ENCODE measurements around the gene ZNF415. TPM values are rescaled to one million over a fixed set of nuclear protein-coding genes. Genes with fewer than 3 reads are reported as not detected.

The ZNF415 gene
- total RNA-seq, 2 donors from 2014 or later, result 0.50 to 3.3 TPM

Other genes with a start within 250 kb of the ZNF415 start
- gene ZNF320, start 235.3 kb downstream of the ZNF415 start, total RNA-seq, result 1 to 10 TPM; 3.3 to 9.4 TPM
- 1 to 10 TPM; 3.3 to 8.0 TPM for gene ZNF888, start 209.5 kb downstream of the ZNF415 start, total RNA-seq
- gene ZNF816, start 170.0 kb downstream of the ZNF415 start, total RNA-seq, result 1 to 10 TPM; 5.7 to 7.1 TPM
- under 1 TPM in 1 of 2 donors, not detected in 1; 0.64 TPM for gene ERVV-1, start 119.0 kb downstream of the ZNF415 start, total RNA-seq
- not detected for gene ERVV-2, start 88.2 kb downstream of the ZNF415 start, total RNA-seq
- 100 to 1,000 TPM in 1 of 2 donors, 10 to 100 TPM in 1; 24.0 to 102 TPM for gene ZNF160, start 29.5 kb downstream of the ZNF415 start, total RNA-seq
- gene ZNF347, start 26.1 kb upstream of the ZNF415 start, total RNA-seq, result 1 to 10 TPM; 3.2 to 5.3 TPM
- gene ZNF665, start 60.4 kb upstream of the ZNF415 start, total RNA-seq, result 1 to 10 TPM; 1.4 to 2.9 TPM
- 1 to 10 TPM; 1.3 to 7.3 TPM for gene ZNF677, start 122.0 kb upstream of the ZNF415 start, total RNA-seq
- not detected for gene VN1R2, start 125.4 kb upstream of the ZNF415 start, total RNA-seq
- not detected for gene VN1R4, start 134.8 kb upstream of the ZNF415 start, total RNA-seq
- gene ZNF845, start 200.8 kb upstream of the ZNF415 start, total RNA-seq, result 1 to 10 TPM; 4.6 to 6.4 TPM
- gene ZNF525, start 232.8 kb upstream of the ZNF415 start, total RNA-seq, result 10 to 100 TPM; 12.0 to 24.8 TPM